ENCODE data around the gene ERMARD. TPM values are rescaled to one million over a fixed set of nuclear protein-coding genes. Genes with fewer than 3 reads are reported as not detected.

ERMARD gene
- total RNA-seq, 2 experiments from 2014 or later: 24.9 to 26.6 TPM

GRCh38 chr6:169799474-169799926, 48.1 kb downstream of the ERMARD start:
- Mint-ChIP-seq H3K36me3 (ENCODE audit: low read depth) (no peaks in the 10 kb centered on the region), H3K4me1 (ENCODE audit: low read depth) (peaks cover 22% of the 10 kb centered on the region), H3K27ac (no peak overlapping the region), H3K27me3 (peaks cover 34% of the 10 kb centered on the region), H3K4me3 (no peak overlapping the region), H3K9me3 (no peaks in the 10 kb centered on the region)
- DNase-seq (no peak), ATAC-seq (no peak)
- CTCF ChIA-PET: interaction anchor here (1.7 to 3.7 kb wide), 2 partner anchors 9 to 32 kb away, joined by 7 to 10 read pairs; no protein-coding TSS in a partner anchor
- intact Hi-C loops (cut with micrococcal nuclease): loop anchor here (10.0 kb wide), 1 partner anchor 715 kb away; no protein-coding TSS in a partner anchor
- POLR2A ChIA-PET: no interaction called here
- no peak for TF ChIP-seq CTCF (IDR thresholded peaks at IDR 0.05)

GRCh38 chr6:169800116-169800667, 48.8 kb downstream of the ERMARD start:
- CTCF ChIA-PET: interaction anchor here (1.7 to 3.7 kb wide), 2 partner anchors 10 to 31 kb away, joined by 7 to 10 read pairs; no protein-coding TSS in a partner anchor
- TF ChIP-seq CTCF (IDR thresholded peaks at IDR 0.05): no peak
- Mint-ChIP-seq H3K4me3 (no peak overlapping the region), H3K36me3 (ENCODE audit: low read depth) (no peaks in the 10 kb centered on the region), H3K27me3 (peaks cover 36% of the 10 kb centered on the region), H3K4me1 (ENCODE audit: low read depth) (peaks cover 29% of the 10 kb centered on the region), H3K27ac (no peak overlapping the region), H3K9me3 (no peaks in the 10 kb centered on the region)
- DNase-seq: no peak
- intact Hi-C loops (cut with micrococcal nuclease): no loop called here
- POLR2A ChIA-PET: no interaction called here
- no peak for ATAC-seq

- H3K27me3 Mint-ChIP-seq: peaks cover 42% of the 10 kb centered on the region
- no peak for TF ChIP-seq CTCF (IDR thresholded peaks at IDR 0.05)
- peaks cover 35% of the 10 kb centered on the region for H3K4me1 Mint-ChIP-seq (ENCODE audit: low read depth)
- peak; percentile 45 for ATAC-seq
- ChIA-PET POLR2A (interaction anchor here (1.1 kb wide), 1 partner anchor 13 kb away, joined by 3 read pairs; no protein-coding TSS in a partner anchor), CTCF (interaction anchor here (1.7 to 3.7 kb wide), 2 partner anchors 10 to 31 kb away, joined by 7 to 10 read pairs; no protein-coding TSS in a partner anchor)
- H3K36me3 Mint-ChIP-seq (ENCODE audit: low read depth): no peaks in the 10 kb centered on the region
- intact Hi-C loops (cut with micrococcal nuclease): no loop called here
- no peak overlapping the region for H3K27ac Mint-ChIP-seq
- no peak overlapping the region for H3K4me3 Mint-ChIP-seq
- no peaks in the 10 kb centered on the region for H3K9me3 Mint-ChIP-seq
- DNase-seq: no peak
Measured at GRCh38 chr6:169800668-169801395, 49.4 kb downstream of the ERMARD start.

- no peaks in the 10 kb centered on the region for H3K36me3 Mint-ChIP-seq (ENCODE audit: low read depth)
- intact Hi-C loops (cut with micrococcal nuclease): no loop called here
- DNase-seq: no peak
- no peak for TF ChIP-seq CTCF (IDR thresholded peaks at IDR 0.05)
- peaks cover 43% of the 10 kb centered on the region for H3K4me1 Mint-ChIP-seq (ENCODE audit: low read depth)
- no peaks in the 10 kb centered on the region for H3K9me3 Mint-ChIP-seq
- ChIA-PET POLR2A (interaction anchor here (1.1 kb wide), 1 partner anchor 12 kb away, joined by 3 read pairs; no protein-coding TSS in a partner anchor), CTCF (interaction anchor here (1.7 to 6.4 kb wide), 2 partner anchors 12 to 30 kb away, joined by 7 to 65 read pairs; no protein-coding TSS in a partner anchor)
- ATAC-seq: no peak
- no peak overlapping the region for H3K27ac Mint-ChIP-seq
- H3K4me3 Mint-ChIP-seq: no peak overlapping the region
- peaks cover 39% of the 10 kb centered on the region for H3K27me3 Mint-ChIP-seq
Measured at GRCh38 chr6:169801396-169802160, 50.2 kb downstream of the ERMARD start.

Data from activated CD8-positive, alpha-beta T cell treated with anti-CD3 and anti-CD28 coated beads for 36 hours (primary cell).